HepG2 (cell line): ENCODE measurements around the gene POC1A. TPM values are rescaled to one million over a fixed set of nuclear protein-coding genes. Genes with fewer than 3 reads are reported as not detected.
A peak's percentile ranks its signal among the peaks of the same experiment; 100 is the strongest.

Experiments used
- ATF3 ChIP-seq: sonication (generic); formaldehyde crosslinking; IDR thresholded peaks from 2 replicates; pipeline ENCODE4 v1.4.0; 2020; ENCODE audit warnings: missing genetic modification reagents
- CBX5 ChIP-seq: sonication (generic); formaldehyde crosslinking; IDR thresholded peaks from 2 replicates; pipeline ENCODE4 v1.4.0; 2020; ENCODE audit warnings: missing genetic modification reagents, borderline replicate concordance
- DMAP1 ChIP-seq: IDR thresholded peaks from 2 replicates; pipeline ENCODE4 v1.6.1; 2016
- ELK4 ChIP-seq: sonication (generic); formaldehyde crosslinking; IDR thresholded peaks from 2 replicates; pipeline ENCODE4 v1.9.0; 2021; ENCODE audit warnings: missing genetic modification reagents, borderline replicate concordance
- HOXA5 ChIP-seq: sonication (generic); formaldehyde crosslinking; IDR thresholded peaks from 2 replicates; pipeline ENCODE4 v1.4.0; 2020; ENCODE audit warnings: missing genetic modification reagents
- ISX ChIP-seq: sonication (generic); formaldehyde crosslinking; conservative IDR thresholded peaks from 2 replicates; pipeline ENCODE4 v1.5.0; 2020; ENCODE audit warnings: missing genetic modification reagents
- KDM6A ChIP-seq: IDR thresholded peaks from 2 replicates; pipeline ENCODE4 v1.6.1; 2016; ENCODE audit warnings: low read depth
- KLF6 ChIP-seq: IDR thresholded peaks from 2 replicates; pipeline ENCODE4 v1.8.0; 2016; ENCODE audit warnings: missing biosample characterization, missing genetic modification reagents
- PBX3 ChIP-seq: sonication (generic); formaldehyde crosslinking; IDR thresholded peaks from 2 replicates; pipeline ENCODE4 v1.8.1; 2023; ENCODE audit warnings: missing genetic modification reagents, inconsistent platforms, borderline replicate concordance
- PCBP2 ChIP-seq: fragments of 200-400 bp; formaldehyde crosslinking; optimal IDR thresholded peaks from 2 replicates; pipeline ENCODE3; 2018; ENCODE audit warnings: low read length, low read depth; ENCODE audit not compliant: poor library complexity, severe bottlenecking
- PRMT3 ChIP-seq: sonication (generic); formaldehyde crosslinking; IDR thresholded peaks from 2 replicates; pipeline ENCODE4 v1.8.1; 2022; ENCODE audit warnings: low read depth, mild to moderate bottlenecking, moderate library complexity, missing genetic modification reagents, borderline replicate concordance
- RXRB ChIP-seq: IDR thresholded peaks from 2 replicates; pipeline ENCODE4 v1.6.1; 2016; ENCODE audit warnings: borderline replicate concordance, missing genetic modification reagents, missing compliant biosample characterization
- SIX1 ChIP-seq: sonication (generic); formaldehyde crosslinking; IDR thresholded peaks from 2 replicates; pipeline ENCODE4 v1.4.0; 2020; ENCODE audit warnings: missing genetic modification reagents, borderline replicate concordance
- SMC3 ChIP-seq: IDR thresholded peaks from 2 replicates; pipeline ENCODE4 v1.6.1; 2011; ENCODE audit warnings: low read length, improper control_type of control experiment
- TMF1 ChIP-seq: sonication (generic); formaldehyde crosslinking; IDR thresholded peaks from 2 replicates; pipeline ENCODE4 v1.8.1; 2022; ENCODE audit warnings: low read depth, missing genetic modification reagents
- USF2 ChIP-seq, 2 experiments: sonication (generic) in 1 of 2; formaldehyde crosslinking in 1 of 2; IDR thresholded peaks; 2 replicates each; pipeline versions ENCODE4 v1.5.1 to v1.6.1; 2011 to 2020; ENCODE audit warnings: borderline replicate concordance in 1 of 2, low read depth in 1 of 2, low read length in 1 of 2, mild to moderate bottlenecking in 1 of 2, missing genetic modification reagents in 1 of 2, moderate library complexity in 1 of 2
- ZFP36L1 ChIP-seq: sonication (generic); formaldehyde crosslinking; IDR thresholded peaks from 2 replicates; pipeline ENCODE4 v1.8.0; 2022; ENCODE audit warnings: mild to moderate bottlenecking, missing genetic modification reagents, moderate library complexity
- ZNF883 ChIP-seq: sonication (generic); formaldehyde crosslinking; IDR thresholded peaks from 2 replicates; pipeline ENCODE4 v1.5.1; 2020; ENCODE audit warnings: mild to moderate bottlenecking, missing genetic modification reagents; ENCODE audit errors: not compliant biosample characterization
- ZXDC ChIP-seq: sonication (generic); formaldehyde crosslinking; IDR thresholded peaks from 2 replicates; pipeline ENCODE4 v1.5.0; 2020; ENCODE audit warnings: mild to moderate bottlenecking, missing genetic modification reagents
- polyA plus RNA-seq, 8 experiments: library from polyadenylated mRNA; depleted of rRNA in 3 of 8; stranded (reverse) in 7 of 8; unstranded in 1 of 8; fragments of >200 nt; fragmentation: Illumina TruSeq in 4 of 8; extraction: Trizol in 4 of 8; gene quantifications; 2 replicates each; pipeline versions ENCODE4 v1.2.1 to v1.2.3, GENCODE V29; 2011 to 2016; ENCODE audit warnings: low read depth in 4 of 8, missing spikeins in 1 of 8, mixed read lengths in 1 of 8; ENCODE audit not compliant: insufficient read depth in 1 of 8
- total RNA-seq, 5 experiments: library from RNA; depleted of rRNA; stranded (reverse); fragments of >200 nt; fragmentation: Illumina TruSeq; extraction: Trizol; gene quantifications; 2 replicates each; pipeline ENCODE4 v1.2.3, GENCODE V29; 2016; ENCODE audit warnings: low read depth in 1 of 5

Gene POC1A
- total and polyA plus RNA-seq, 2 of the 13 experiments (the other 11 are each of a cell fraction or from before 2014, with no cell fraction given) = 14.6 to 20.0 TPM

- TF ChIP-seq ATF3 (CRISPR knock-in tag) (peak; percentile 76), ZFP36L1 (CRISPR knock-in tag) (peak; percentile 62; the same call in 1 of the 2 replicates), PRMT3 (peak; percentile 73; the same call in 1 of the 2 replicates), RXRB (CRISPR knock-in tag) (peak; percentile 60), PCBP2 (no peak), ZXDC (CRISPR knock-in tag) (no peak), ISX (no peak), PBX3 (peak; percentile 58; the same call in 1 of the 2 replicates), SMC3 (no peak; the same call in 1 of the 2 replicates), USF2 (IDR thresholded peaks at IDR 0.05; ENCODE audit: low read depth, low read length) (peak; percentile 77), USF2 (CRISPR knock-in tag; IDR thresholded peaks at IDR 0.05; ENCODE audit: borderline replicate concordance) (peak; percentile 90; the same call in 1 of the 2 replicates), KDM6A (CRISPR knock-in tag) (no peak), SIX1 (0 out of 2 replicates have a peak, but pooled peaks have one; percentile 20), TMF1 (CRISPR knock-in tag) (no peak), ELK4 (CRISPR knock-in tag) (no peak), CBX5 (CRISPR knock-in tag) (peak; percentile 28; the same call in 1 of the 2 replicates), ZNF883 (CRISPR knock-in tag) (peak; percentile 39), HOXA5 (CRISPR knock-in tag) (0 out of 2 replicates have a peak, but pooled peaks have one; percentile 76), DMAP1 (peak; percentile 97), KLF6 (CRISPR knock-in tag) (peak; percentile 72)
Measured at GRCh38 chr3:52154135-52155094, at the start of gene POC1A (continued).
